Breast epithelium (tissue), 4 donors: ENCODE results near the gene GATAD2A. TPM values are rescaled to one million over a fixed set of nuclear protein-coding genes. Genes with fewer than 3 reads are reported as not detected.

Source experiments
- DNase-seq, 2 donors: peaks; one replicate each; pipeline ENCODE4 v3.0.0-alpha.2; 2019; ENCODE audit warnings: low spot score in 2 of 2
- H3K27ac ChIP-seq, 2 donors: fragments of 200-600 bp; sonication (generic) in 1 of 2; one replicate each; pipeline ENCODE4 v1.5.1; 2016 to 2019; ENCODE audit warnings: mild to moderate bottlenecking in 1 of 2
- H3K27me3 ChIP-seq, 2 donors: fragments of 200-600 bp; sonication (generic) in 1 of 2; one replicate each; pipeline versions ENCODE4 v1.5.1 to v1.6.0; 2017 to 2019; ENCODE audit warnings: control low read depth in 1 of 2, mild to moderate bottlenecking in 1 of 2
- H3K36me3 ChIP-seq: fragments of 200-600 bp; one replicate; pipeline ENCODE4 v1.5.1; 2019
- H3K4me1 ChIP-seq, 2 donors: fragments of 200-600 bp; sonication (generic); one replicate each; pipeline ENCODE4 v1.5.1; 2016 to 2019; ENCODE audit warnings: control low read depth in 1 of 2
- H3K4me3 ChIP-seq, 3 donors: fragments of 200-600 bp; sonication (generic); 1 replicate in 2 of 3; 2 replicates in 1 of 3; pipeline ENCODE4 v1.5.1; 2016 to 2019; ENCODE audit warnings: mild to moderate bottlenecking in 3 of 3, moderate library complexity in 2 of 3
- H3K9me3 ChIP-seq, 2 donors: fragments of 200-600 bp; sonication (generic) in 1 of 2; one replicate each; pipeline ENCODE4 v1.5.1; 2016 to 2019; ENCODE audit warnings: control low read depth in 1 of 2
- CTCF ChIP-seq, 3 donors: fragments of 450-650 bp; IDR thresholded peaks; one replicate each; pipeline ENCODE4 v1.5.1; 2016 to 2017; ENCODE audit warnings: antibody characterized with exemption in 3 of 3, mild to moderate bottlenecking in 3 of 3, moderate library complexity in 3 of 3
- POLR2A ChIP-seq: fragments of 450-650 bp; IDR thresholded peaks from one replicate; pipeline ENCODE4 v1.6.1; 2016; ENCODE audit warnings: antibody characterized with exemption, mild to moderate bottlenecking, moderate library complexity
- POLR2AphosphoS5 ChIP-seq, 3 donors: sonication (generic); formaldehyde crosslinking; IDR thresholded peaks; one replicate each; pipeline ENCODE4 v1.6.1; 2017; ENCODE audit warnings: antibody characterized with exemption in 3 of 3
- intact Hi-C: fragments of 100-400 bp; cut with DNase I; formaldehyde crosslinking; loops from one replicate; pipeline ENCODE4 v1.15.1; 2023; ENCODE audit warnings: low total_unique reads
- total RNA-seq, 3 donors: library from RNA; depleted of rRNA; stranded (reverse); fragments of >200 nt; gene quantifications; one replicate each; pipeline ENCODE4 v1.1.0, GENCODE V29; 2016

The GATAD2A gene
- total RNA-seq, 3 donors from 2014 or later, result 29.1 to 38.7 (median 33.6) TPM

- Histone ChIP-seq H3K27ac (no peak overlapping the region), H3K4me3 (no peak overlapping the region), H3K4me1 (no peaks in the 10 kb centered on the region), H3K36me3 (peaks cover 4% of the 10 kb centered on the region), H3K27me3 (no peaks in the 10 kb centered on the region), H3K9me3 (no peaks in the 10 kb centered on the region)
- DNase-seq, result no peak
- TF ChIP-seq CTCF (IDR thresholded peaks at IDR 0.05) (no peak), POLR2AphosphoS5 (IDR thresholded peaks at IDR 0.05) (no peak), POLR2A (no peak)
- intact Hi-C loops, result no loop called here
Measured at GRCh38 chr19:19526581-19527370, 121.3 kb downstream of the GATAD2A start.

DNA sequence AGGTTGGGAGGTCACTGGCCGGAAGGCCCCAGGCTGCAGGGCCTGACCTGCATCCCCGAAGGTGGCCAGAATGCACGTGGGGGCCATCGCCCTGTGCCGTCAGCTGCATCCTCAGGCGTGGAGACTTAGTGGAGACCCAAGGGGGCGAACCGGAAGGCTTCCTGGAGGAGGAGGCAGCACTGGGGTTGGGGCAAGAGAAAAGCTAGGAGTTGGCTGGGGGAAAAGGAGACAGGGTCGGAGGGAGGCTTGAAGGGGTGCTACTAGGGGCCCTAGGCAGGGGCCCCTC lies 121.8 kb downstream of the GATAD2A start:
- DNase-seq, result no peak
- no peak overlapping the region for H3K27ac ChIP-seq
- intact Hi-C loops, result no loop called here
- peaks cover 4% of the 10 kb centered on the region for H3K36me3 ChIP-seq
- TF ChIP-seq CTCF (IDR thresholded peaks at IDR 0.05) (no peak), POLR2A (no peak), POLR2AphosphoS5 (IDR thresholded peaks at IDR 0.05) (no peak)
- H3K9me3 ChIP-seq, result no peaks in the 10 kb centered on the region
- no peaks in the 10 kb centered on the region for H3K27me3 ChIP-seq
- H3K4me1 ChIP-seq, result no peaks in the 10 kb centered on the region
- H3K4me3 ChIP-seq, result no peak overlapping the region

DNA sequence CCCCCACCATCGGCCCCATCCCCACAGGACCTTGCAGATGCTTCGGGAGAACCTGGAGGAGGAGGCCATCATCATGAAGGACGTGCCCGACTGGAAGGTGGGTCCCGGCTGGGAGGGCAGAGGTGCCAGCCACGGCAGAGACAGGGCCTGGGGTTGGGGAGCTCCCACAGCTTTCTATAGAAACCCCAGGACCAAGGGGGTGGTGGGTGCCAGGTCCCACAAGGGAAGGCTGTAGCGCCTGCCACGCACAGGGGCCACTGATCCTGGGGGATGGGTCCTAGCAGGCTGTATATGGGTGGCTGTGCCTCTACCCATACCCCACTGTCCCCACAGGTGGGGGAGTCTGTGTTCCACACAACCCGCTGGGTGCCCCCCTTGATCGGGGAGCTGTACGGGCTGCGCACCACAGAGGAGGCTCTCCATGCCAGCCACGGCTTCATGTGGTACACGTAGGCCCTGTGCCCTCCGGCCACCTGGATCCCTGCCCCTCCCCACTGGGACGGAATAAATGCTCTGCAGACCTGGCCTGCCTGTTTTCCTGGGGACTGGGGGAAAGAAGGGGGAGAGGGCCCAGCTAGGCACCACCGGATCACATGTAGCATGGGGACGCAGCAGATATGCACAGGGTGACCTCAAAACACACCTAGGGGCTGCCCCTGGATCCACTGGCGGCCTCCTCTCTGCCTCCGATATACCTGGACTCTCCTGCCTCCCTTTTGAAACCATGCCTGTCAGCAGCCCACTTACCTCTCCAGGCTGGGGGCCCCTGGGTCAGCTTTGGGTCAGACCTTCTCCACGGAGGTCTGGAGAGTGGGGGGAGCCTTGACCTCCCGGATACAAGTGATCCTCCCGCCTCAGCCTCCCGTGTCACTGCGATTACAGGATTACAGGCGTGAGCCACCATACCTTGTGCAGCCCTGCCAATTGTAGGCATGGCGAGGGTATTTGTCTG lies 122.5 kb downstream of the GATAD2A start:
- no peaks in the 10 kb centered on the region for H3K4me1 ChIP-seq

DNA sequence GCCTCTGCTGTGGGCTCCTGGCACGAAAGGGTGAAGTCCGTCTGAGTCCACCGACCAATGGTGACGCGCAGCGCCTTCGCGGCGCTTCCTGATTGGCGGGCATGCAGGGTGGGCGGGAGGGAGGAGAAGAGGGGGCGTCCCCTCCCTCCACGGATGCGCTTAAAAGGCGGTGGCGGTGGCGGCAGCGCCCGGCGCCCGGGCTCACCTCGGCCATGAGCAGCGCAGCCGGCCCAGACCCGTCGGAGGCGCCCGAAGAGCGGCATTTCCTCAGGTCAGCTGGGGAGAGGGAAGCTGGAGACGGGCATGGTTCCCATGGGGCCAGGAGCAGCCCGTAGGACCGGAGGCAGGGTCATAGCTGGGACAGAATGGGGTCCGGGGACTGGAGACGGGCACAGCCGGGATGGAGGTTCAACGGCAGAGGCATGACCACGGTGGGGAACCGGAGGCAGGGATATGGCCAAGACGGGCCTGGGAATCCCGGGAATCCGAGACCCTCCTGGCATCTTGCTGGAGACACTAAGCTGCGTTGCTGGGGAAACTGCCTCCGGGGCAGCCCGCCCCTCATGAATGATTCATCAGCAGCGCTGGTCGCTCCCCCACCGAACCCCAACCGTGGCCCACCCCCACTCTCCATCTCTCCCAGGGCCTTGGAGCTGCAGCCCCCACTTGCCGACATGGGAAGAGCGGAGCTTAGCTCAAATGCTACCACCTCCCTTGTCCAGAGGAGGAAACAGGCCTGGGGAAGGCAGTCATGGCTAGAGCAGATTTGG lies 123.4 kb downstream of the GATAD2A start, which contains the start of gene YJEFN3:
Gene YJEFN3 (plus strand): TSS at position 191 of the 770 bp plus-strand sequence. CDS start 22 bp downstream, at position 213.
- peaks cover 4% of the 10 kb centered on the region for H3K36me3 ChIP-seq
- peak within 1 kb of the TSS in 1 of 3 donors; percentile 5 for H3K4me3 ChIP-seq
- intact Hi-C loops, result no loop called here
- H3K9me3 ChIP-seq, result no peaks in the 10 kb centered on the region
- DNase-seq, result no peak
- H3K4me1 ChIP-seq, result no peaks in the 10 kb centered on the region
- no peak within 1 kb of the TSS for H3K27ac ChIP-seq
- H3K27me3 ChIP-seq, result no peaks in the 10 kb centered on the region
- TF ChIP-seq POLR2AphosphoS5 (IDR thresholded peaks at IDR 0.05) (no peak), POLR2A (no peak), CTCF (IDR thresholded peaks at IDR 0.05) (no peak)

More for the DNA sequence above, 122.5 kb downstream of the GATAD2A start:
- Histone ChIP-seq H3K36me3 (peaks cover 4% of the 10 kb centered on the region), H3K27ac (no peak overlapping the region), H3K9me3 (no peaks in the 10 kb centered on the region), H3K27me3 (no peaks in the 10 kb centered on the region), H3K4me3 (no peak overlapping the region)
- no peak for DNase-seq
- TF ChIP-seq POLR2AphosphoS5 (IDR thresholded peaks at IDR 0.05) (no peak), POLR2A (no peak), CTCF (IDR thresholded peaks at IDR 0.05) (no peak)
- intact Hi-C loops, result no loop called here
